Left forelimb (tissue), 1 donor: Measurements from ENCODE around the gene MVB12A.

ENCODE experiments used
- DNase-seq: peaks from one replicate; pipeline ENCODE4 v3.0.0-alpha.2; 2018; ENCODE audit warnings: low spot score

Gene MVB12A

DNA sequence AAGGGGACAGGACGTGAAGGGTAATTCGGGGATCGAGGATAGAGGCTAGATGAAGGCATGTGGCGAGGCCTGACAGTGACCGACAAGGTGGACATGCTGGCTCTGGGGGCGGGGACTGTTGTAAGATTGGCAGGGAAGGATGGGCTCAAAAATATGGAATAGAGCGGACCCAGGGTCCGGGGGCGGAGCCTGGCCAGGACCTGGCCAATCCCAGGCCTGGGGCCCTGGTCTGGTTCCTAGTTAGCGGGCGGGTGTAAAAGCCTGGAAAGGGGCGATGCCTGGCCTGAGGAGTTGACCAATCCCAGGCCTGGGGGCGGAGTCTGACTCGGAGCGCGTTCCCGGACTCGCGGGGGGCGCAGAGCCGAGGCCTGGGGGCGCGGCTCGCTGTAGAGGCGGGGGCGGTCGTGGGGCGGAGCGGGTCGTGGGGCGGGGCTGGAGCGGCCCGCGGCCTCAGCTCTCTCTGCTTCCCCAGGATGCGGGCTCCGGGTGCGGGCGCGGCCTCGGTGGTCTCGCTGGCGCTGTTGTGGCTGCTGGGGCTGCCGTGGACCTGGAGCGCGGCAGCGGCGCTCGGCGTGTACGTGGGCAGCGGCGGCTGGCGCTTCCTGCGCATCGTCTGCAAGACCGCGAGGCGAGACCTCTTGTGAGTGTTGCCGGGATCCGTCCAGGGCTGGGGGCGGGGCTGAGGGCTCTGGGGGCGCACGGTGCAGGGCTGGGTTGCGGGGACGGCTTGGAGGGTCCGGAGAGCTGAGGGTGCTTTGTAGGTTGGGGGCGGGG, 50.4 kb downstream of the MVB12A start, which contains the start of gene SLC27A1:
Gene SLC27A1, plus strand, starts transcription at position 457 of the 774 bp plus-strand sequence. Its CDS starts 17 bp downstream, at position 474.
- DNase-seq: peak; percentile 99

GRCh38 chr19:17471410-17472125, 51.7 kb downstream of the MVB12A start:
- DNase-seq: no peak

DNA sequence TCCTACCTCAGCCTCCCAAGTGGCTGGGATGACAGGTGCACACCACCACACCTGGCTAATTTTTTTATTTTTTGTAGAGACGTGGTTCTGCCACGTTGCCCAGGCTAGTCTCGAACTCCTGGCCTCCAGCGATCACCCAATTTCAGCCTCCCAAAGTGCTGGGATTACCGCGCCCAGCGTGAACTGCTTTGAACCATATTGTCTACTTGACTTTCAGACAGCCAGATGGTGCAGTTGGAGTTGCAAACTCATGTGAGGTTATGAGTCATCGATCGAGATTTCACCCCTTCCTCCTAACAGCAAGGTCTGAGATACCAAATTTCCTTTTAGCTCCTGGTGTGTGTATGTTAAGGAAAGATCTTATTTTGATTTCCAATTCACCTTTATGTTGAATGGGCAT, 53.2 kb downstream of the MVB12A start:
- no peak for DNase-seq
